Measurements from ENCODE around the gene MFN2.

MFN2 gene

GRCh38 chr1:11960715-11961114, 19.5 kb upstream of the MFN2 start:
- no peak for DNase-seq

GRCh38 chr1:11961230-11961629, 19.0 kb upstream of the MFN2 start:
- DNase-seq: no peak

- no peak for DNase-seq
These were observed 16.6 kb upstream of the MFN2 start for GRCh38 chr1:11963622-11964021.

GRCh38 chr1:11964656-11965055, 15.6 kb upstream of the MFN2 start:
- no peak for DNase-seq

GRCh38 chr1:11967028-11967547, 13.2 kb upstream of the MFN2 start:
- peak; percentile 83 for DNase-seq

GRCh38 chr1:11970441-11971185, 9.6 kb upstream of the MFN2 start:
- no peak for DNase-seq

- DNase-seq: no peak
These were observed 2.6 kb upstream of the MFN2 start for GRCh38 chr1:11977625-11978024.

GRCh38 chr1:11978301-11978700, 1.9 kb upstream of the MFN2 start:
- DNase-seq: no peak

- DNase-seq: peak; percentile 66
These were observed 1.0 kb upstream of the MFN2 start for GRCh38 chr1:11979028-11979850.

- DNase-seq: no peak
These were observed 380 bp downstream of the MFN2 start for GRCh38 chr1:11980676-11980972.

- no peak for DNase-seq
These were observed 1.2 kb downstream of the MFN2 start for GRCh38 chr1:11981378-11982009.

- DNase-seq: no peak
These were observed 1.8 kb downstream of the MFN2 start for GRCh38 chr1:11982010-11982392.

GRCh38 chr1:11984121-11984520, 3.9 kb downstream of the MFN2 start:
- DNase-seq: no peak

GRCh38 chr1:11984576-11984975, 4.3 kb downstream of the MFN2 start:
- no peak for DNase-seq

- no peak for DNase-seq
These were observed 4.9 kb downstream of the MFN2 start for GRCh38 chr1:11985171-11985570.

- DNase-seq: no peak
These were observed 5.6 kb downstream of the MFN2 start for GRCh38 chr1:11985851-11986250.

GRCh38 chr1:11989669-11990068, 9.4 kb downstream of the MFN2 start:
- no peak for DNase-seq

- peak; percentile 62 for DNase-seq
These were observed 10.2 kb downstream of the MFN2 start for GRCh38 chr1:11990303-11991032.

- no peak for DNase-seq
These were observed 11.9 kb downstream of the MFN2 start for GRCh38 chr1:11991969-11992676.

- no peak for DNase-seq
These were observed 17.0 kb downstream of the MFN2 start for GRCh38 chr1:11997081-11997850.

GRCh38 chr1:11998636-11999035, 18.4 kb downstream of the MFN2 start:
- DNase-seq: no peak

GRCh38 chr1:11999236-11999635, 19.0 kb downstream of the MFN2 start:
- DNase-seq: no peak
